IMR-90 (cell line): Measurements from ENCODE around the gene CCDC27.

Experiments
- FOS ChIP-seq: fragments of 150-350 bp; IDR thresholded peaks from 2 replicates; pipeline ENCODE4 v1.6.1; 2016; ENCODE audit warnings: low read depth, low read length
- MAFK ChIP-seq: IDR thresholded peaks from 2 replicates; pipeline ENCODE4 v1.6.1; 2012; ENCODE audit warnings: low read depth, low read length, improper control_type of control experiment
- NFE2L2 ChIP-seq: fragments of 150-350 bp; IDR thresholded peaks from 2 replicates; pipeline ENCODE4 v1.6.1; 2016; ENCODE audit warnings: low read depth, mild to moderate bottlenecking, low read length
- POLR2A ChIP-seq: IDR thresholded peaks from 2 replicates; pipeline ENCODE4 v1.6.1; 2012; ENCODE audit warnings: mild to moderate bottlenecking, low read depth, low read length
- RAD21 ChIP-seq: IDR thresholded peaks from 2 replicates; pipeline ENCODE4 v1.6.1; 2012; ENCODE audit warnings: low read length, improper control_type of control experiment
- USF2 ChIP-seq: fragments of 150-350 bp; IDR thresholded peaks from 2 replicates; pipeline ENCODE4 v1.6.1; 2017; ENCODE audit warnings: mild to moderate bottlenecking, antibody characterized with exemption, low read length, low read depth
- TF ChIP-seq, protein P1 (sequence below): conservative IDR thresholded peaks from 2 replicates; pipeline ENCODE4 v1.5.1; 2012; ENCODE audit warnings: mild to moderate bottlenecking, low read depth, low read length, improper control_type of control experiment

DNA sequence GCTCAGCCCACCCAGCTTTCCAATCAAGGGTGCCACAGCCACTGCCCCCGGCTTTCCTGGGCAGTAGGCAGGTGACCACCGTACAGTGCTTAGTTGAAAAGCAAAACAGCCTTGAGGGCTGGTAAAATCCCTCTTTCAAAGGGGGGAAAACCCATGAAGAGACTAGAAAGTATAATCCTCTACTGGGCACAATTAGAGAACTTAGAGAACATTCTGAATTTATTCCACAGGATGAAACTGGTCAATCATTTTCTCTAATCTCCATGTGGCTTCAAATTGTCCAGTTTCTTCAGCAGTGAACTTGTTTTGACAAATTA is 59.3 kb downstream of the CCDC27 start:
- TF ChIP-seq, protein P1, sequence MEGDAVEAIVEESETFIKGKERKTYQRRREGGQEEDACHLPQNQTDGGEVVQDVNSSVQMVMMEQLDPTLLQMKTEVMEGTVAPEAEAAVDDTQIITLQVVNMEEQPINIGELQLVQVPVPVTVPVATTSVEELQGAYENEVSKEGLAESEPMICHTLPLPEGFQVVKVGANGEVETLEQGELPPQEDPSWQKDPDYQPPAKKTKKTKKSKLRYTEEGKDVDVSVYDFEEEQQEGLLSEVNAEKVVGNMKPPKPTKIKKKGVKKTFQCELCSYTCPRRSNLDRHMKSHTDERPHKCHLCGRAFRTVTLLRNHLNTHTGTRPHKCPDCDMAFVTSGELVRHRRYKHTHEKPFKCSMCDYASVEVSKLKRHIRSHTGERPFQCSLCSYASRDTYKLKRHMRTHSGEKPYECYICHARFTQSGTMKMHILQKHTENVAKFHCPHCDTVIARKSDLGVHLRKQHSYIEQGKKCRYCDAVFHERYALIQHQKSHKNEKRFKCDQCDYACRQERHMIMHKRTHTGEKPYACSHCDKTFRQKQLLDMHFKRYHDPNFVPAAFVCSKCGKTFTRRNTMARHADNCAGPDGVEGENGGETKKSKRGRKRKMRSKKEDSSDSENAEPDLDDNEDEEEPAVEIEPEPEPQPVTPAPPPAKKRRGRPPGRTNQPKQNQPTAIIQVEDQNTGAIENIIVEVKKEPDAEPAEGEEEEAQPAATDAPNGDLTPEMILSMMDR: no peak
- TF ChIP-seq POLR2A (no peak), RAD21 (no peak), MAFK (no peak), FOS (no peak), NFE2L2 (no peak), USF2 (no peak)
